ENCODE results near the gene LYRM1.

GRCh38 chr16:20902426-20902825, 1.9 kb downstream of the LYRM1 start:
- TF ChIP-seq, protein P1, sequence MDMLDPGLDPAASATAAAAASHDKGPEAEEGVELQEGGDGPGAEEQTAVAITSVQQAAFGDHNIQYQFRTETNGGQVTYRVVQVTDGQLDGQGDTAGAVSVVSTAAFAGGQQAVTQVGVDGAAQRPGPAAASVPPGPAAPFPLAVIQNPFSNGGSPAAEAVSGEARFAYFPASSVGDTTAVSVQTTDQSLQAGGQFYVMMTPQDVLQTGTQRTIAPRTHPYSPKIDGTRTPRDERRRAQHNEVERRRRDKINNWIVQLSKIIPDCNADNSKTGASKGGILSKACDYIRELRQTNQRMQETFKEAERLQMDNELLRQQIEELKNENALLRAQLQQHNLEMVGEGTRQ (IDR thresholded peaks at IDR 0.05; ENCODE audit: low read length), result no peak
- TF ChIP-seq POLR2A (IDR thresholded peaks at IDR 0.05; ENCODE audit: control extremely low read depth in 1 of 2, low read depth in 2 of 2, low read length in 2 of 2) (peak in 1 of 2 experiments; percentile 17; a peak in 1 of 3 replicates), TBP (IDR thresholded peaks at IDR 0.05; ENCODE audit: low read depth, low read length) (no peak), NRF1 (IDR thresholded peaks at IDR 0.05; ENCODE audit: low read depth, low read length) (no peak)
